ENCODE data around the gene LRMDA.

Gene LRMDA

DNA sequence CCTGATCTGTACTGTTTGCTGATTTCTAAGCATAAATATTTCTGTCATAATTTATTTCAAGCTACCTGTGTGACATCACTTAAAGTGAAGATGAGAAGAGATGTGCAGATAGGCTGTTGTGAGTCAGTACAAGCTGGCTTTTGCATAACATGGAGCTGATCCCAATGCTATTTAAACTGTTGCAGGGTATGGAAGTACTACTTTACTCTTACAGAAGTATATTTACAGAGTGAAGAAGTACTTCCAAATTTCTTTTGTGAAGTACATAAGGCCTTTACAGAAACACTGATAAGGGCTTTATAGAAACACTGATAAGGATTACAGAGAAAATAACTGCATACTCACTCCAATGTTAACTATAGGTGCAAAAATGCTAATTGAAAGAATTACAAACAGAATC, 911.6 kb downstream of the LRMDA start:
- no peak for DNase-seq (ENCODE audit: low read depth in 2 of 3, low spot score in 1 of 3)

DNA sequence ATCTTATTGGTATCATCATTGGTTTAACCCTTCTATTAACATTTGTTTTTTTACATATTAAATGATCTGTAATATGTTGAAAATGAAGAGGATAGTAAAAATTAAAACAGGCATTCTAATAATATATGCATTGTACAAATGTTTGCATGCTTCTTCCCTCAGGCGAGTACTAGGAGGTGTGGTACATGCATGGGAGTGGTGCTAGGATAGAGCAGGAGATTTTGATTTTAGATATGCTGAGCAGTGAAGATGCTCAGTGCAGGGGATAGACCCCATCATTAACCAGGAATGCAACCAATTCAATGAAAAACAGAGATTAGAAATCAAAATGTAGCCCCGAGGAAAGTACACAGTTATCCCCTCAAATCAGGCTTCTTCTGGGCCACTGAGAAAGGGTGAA, 916.4 kb downstream of the LRMDA start:
- DNase-seq (ENCODE audit: low read depth in 2 of 3, low spot score in 1 of 3) = no peak

DNA sequence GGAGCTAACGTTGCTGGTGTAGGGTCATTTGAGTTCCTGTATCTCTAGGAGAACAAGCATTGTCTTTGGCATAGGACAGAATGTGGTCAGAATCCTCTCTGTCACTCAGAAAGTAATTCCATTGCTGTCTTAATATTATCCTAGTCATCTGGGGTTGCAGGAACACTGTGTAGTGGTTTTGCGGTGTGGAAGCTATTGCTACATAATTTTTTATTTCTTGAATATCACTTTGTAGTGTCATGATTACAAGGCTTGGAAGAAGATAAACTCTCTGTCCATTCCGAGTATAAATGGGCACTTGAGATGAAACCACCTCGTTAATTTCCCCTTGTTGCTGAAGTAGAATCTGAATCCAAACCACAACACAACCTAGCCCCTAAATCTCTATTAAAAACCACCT, 919.2 kb downstream of the LRMDA start:
- DNase-seq (ENCODE audit: low read depth in 2 of 3, low spot score in 1 of 3) = no peak

DNA sequence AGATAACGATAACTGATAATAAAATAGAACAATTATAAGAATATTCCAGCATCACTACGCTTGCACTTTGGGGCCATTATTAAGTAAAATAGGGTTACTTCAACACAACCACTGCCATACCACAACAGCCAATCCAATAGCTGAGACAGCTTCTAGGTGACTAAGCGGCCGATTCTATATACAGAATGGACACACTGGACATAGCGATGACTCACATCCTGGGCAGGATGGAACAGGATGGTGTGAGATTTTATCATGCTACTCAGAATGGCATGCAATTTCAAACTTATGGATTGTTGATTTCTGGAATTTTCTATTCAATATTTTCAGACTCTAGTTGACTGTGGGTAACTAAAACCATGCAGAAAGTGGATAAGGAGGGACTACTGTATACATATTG, 920.9 kb downstream of the LRMDA start:
- no peak for DNase-seq (ENCODE audit: low read depth in 2 of 3, low spot score in 1 of 3)

DNA sequence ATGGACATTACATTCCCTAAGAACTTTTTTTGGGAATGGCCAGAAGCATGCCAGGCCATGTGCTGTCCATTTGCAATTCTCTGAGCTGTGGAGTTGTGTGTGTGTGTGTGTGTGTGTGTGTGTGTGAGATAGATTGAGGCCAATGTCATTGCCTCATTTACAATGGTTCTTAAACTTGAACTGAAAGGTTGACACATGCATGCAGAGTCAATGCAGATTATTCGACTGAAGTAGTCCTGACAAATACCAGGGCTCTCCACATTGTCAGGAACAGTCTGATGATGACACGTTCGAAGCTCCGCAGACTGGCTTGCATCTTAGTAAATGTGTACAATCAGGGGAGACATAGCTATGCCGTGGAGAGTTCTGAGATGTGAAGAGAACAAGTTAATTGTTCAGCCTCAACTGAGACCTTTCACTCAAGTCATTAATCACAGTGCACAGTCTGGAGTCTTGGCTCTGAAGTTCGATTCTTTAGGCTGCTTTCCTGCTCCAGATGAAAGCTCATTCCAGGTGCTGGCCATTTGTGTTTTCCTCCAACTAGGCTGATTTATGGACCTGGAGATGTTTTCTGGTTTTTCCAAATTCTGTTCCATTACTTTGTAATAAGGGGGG, 921.9 kb downstream of the LRMDA start:
- no peak for DNase-seq (ENCODE audit: low read depth in 2 of 3, low spot score in 1 of 3)

DNA sequence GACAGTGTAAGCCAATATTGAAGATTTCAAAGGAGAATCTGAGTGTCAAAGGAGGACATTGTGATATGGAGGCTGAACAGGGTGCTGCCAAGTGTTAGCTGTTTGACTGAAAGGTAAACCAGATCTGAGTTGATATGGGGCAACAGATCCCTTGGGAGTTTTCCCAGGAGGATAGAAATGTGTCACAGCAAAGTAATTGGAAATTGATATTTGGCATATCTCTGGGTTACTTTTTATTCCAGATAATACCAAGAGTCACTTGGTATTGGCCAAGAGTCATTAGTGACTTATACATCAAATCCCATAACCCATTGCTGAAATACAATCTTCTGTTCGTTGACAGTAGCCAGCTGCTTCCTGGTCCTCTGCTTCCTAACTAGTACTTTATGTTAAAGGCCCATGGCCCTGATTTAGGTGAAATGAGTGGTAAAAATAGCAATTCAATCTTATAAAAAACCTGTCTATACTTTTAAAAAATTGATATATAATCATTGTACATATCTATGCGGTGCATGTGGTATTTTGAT, 922.9 kb downstream of the LRMDA start:
- no peak for DNase-seq (ENCODE audit: low read depth in 2 of 3, low spot score in 1 of 3)

DNA sequence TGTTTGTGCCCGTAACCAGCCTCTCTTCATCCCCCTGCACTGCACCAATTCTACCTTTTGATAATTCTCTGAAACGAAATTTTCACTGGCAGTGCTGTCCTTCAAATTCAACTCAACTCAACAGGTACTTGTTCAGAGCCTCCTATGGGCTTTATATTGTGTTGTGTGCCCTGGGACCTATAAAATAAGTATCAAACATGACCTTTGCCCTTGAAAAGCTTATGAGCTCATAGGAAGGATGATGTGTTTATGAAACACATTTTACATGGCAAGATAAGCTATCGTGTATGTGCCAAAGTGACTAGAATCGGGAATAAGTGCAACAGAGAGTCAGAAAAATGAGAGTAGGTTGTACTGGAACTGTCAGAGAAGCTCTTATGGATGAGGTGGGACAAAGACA, 923.5 kb downstream of the LRMDA start:
- no peak for DNase-seq (ENCODE audit: low read depth in 2 of 3, low spot score in 1 of 3)

DNA sequence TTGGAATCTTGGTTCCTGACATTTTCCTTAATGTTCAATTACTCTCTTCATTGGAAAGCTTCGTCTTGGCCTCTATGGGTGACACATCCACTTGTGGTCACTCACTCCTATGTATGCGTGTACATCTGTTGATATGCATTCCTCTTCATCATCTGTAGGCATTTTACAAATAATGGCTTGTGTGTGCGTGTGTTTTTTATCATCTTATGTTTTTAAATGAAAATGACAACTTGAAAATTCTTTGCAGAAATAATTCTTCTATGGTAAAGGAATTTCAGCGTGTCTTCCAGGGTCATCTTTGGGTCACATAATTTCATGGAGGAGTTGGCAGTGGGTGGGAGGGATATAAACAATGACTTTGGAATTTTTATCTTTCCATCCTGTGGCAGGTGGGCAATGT, 925.1 kb downstream of the LRMDA start:
- no peak for DNase-seq (ENCODE audit: low read depth in 2 of 3, low spot score in 1 of 3)

DNA sequence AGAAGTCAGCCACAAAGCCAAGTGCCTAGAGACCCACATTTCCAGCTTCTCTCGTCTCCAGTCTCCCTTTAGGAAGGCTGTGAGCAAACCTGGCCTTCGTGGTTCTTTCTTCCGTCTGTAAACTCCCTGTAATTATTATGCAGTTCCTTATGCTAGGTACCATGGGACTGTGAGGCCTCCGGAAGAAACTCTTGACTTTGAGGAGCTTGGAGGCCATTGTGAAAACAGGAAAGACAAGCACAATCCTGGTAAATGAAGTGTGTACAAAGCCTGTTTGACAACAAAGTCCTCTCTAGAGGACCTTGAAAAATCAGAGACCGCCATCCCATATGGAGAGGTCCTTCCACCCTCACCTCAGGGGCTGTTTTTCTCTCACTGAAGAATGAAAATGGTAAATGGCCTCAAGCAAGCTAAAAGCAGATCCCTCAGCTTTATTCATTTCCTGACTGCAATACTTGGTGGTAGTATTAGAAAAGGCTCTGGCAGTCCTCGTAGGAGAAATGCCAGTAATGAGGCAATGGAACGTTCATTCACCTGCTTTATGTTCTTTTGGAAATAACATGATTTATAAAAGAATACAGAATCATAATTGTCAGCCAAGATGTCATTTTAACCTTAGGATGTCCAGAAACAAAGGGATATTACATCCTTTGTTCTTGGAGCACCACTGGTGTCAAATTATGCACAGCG, 926.4 kb downstream of the LRMDA start:
- no peak for DNase-seq (ENCODE audit: low read depth in 2 of 3, low spot score in 1 of 3)

DNA sequence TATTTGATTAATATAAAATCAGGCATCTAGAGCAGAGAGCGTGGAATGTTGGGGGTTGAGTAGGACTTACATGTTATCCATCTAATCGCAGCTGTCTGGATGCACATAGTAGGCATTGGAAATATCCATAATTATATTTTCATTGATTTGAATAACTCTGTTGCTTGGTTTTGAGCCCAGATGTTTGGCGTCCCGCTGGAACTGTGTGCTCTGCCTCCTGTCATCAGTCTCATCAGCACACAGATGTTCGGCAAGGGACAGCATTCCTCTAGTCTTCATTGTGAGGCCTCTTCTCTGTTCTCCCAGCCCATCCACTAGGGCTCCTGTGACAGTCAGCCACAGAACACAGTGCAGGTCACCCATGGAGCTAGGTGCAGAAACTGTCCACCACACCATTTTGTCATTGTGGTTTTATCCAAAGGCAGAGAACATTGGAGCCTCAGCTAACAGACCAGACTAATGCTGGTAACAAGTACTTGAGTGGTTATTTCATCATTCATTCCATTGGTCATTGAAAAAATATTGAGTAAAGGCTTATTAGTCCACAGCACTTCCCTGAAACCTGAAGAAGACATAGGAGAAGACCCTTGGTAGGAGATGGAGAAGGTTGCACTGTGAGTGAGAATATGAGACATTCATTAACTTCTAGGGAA, 927.4 kb downstream of the LRMDA start:
- no peak for DNase-seq (ENCODE audit: low read depth in 2 of 3, low spot score in 1 of 3)

DNA sequence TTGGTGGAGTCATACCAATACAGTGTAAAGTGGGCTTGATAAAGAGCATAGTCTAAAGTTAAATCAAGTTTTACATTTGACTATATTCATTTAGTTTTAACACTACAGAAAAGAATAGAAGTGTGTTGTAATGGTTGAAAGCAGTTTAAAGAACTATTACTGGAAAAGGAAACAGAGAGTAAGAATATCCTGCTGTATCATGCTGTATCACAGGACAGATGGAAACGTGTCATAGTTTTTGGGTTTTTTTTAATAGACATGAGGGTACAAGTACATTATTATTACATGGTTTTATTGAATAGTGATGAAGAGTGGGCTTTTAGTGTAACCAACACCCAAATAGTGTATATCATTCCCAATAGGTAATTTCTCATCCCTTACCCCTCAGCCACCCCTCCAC, 944.3 kb downstream of the LRMDA start:
- no peak for DNase-seq (ENCODE audit: low read depth in 2 of 3, low spot score in 1 of 3)

DNA sequence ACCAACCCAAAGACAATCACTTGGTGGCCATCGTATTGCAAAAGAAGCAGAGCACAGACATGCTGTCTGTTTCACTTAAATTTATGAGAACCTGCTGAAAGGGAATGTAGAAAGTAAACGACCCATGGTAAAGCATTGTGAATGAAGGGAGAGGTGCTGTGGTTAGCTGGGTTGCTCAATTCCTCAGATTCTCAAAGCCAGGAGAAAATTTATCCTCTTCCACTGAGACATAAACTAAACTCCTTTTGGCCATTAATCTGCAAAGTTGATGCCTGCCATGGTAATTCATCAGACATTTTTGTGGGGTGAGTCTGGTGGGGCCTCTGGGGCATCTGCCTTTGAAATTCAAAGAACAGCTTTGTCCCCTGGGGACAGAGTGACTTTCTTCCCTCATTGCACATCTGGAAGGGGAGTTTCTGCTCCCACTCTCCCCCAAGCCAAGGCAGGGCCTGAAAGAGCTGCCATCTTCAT, 951.0 kb downstream of the LRMDA start:
- no peak for DNase-seq (ENCODE audit: low read depth in 2 of 3, low spot score in 1 of 3)

DNA sequence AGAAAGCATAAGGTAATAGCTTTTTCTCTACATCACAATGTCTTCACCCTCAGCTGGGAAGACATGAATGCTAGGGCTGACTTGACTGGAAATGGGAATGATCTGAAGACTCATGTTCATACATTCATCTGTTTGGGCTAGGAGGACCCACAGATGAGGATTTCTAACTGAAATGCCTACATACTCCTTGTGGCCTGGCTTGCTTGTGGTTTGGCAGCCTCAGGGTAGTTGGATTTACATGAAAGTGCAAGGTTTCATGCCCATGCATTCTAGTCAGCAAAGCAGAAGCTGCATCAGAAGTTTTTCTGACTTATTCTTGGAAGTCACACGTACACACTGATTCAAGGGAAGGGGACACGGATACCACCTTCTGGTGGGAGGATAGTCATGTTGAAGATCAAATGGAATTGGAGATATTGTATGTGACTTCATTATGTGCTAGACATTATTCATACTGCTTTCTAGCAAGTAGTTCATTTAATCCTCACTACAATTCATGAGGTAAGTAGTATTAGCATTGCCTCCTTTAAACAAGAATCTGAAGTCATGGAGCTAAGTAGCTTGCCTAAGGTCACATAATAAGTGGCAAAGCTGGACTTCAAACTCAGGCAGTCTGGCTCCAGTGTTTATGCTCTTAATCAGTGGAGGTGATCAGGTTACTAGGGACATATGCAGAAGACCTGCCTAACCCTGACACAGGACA, 957.0 kb downstream of the LRMDA start:
- no peak for DNase-seq (ENCODE audit: low read depth in 2 of 3, low spot score in 1 of 3)

DNA sequence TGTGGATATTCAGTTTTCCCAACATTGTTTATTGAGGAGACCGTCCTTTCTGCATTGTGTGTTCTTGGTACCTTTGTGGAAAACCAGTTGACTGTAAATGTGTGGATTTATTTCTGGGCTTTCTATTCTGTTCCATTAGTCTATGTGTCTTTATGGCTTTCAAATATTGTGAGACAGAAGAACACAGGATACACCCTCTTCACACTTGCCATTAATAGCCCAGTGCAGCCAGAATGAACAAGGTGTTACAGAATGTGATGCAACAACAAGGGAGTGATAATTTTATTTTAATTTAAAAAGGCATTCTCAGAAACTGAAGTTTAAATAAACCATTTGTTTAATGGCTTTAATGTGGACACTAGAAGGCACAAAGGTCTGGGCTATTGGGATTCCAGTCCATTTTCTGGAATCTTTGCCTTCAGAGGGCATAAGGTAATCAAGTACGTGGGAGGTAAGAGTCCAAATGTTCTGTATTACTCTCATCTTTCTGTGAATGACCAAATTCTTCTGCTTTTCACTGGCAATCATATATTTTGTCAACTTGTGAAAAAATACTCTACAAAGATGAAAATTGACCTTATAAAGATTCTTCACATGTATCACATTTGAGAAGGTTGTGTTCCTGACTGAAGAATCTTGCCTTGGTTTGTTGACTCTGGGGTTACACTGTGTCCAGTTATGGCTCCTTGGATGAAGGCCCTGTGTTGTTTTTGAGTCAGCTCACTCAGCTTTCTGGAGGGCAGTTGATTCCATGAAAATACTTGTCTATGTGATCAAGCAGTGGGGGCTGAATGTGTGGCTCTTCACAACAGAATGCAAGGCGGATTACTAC, 962.7 kb downstream of the LRMDA start:
- no peak for DNase-seq (ENCODE audit: low read depth in 2 of 3, low spot score in 1 of 3)

DNA sequence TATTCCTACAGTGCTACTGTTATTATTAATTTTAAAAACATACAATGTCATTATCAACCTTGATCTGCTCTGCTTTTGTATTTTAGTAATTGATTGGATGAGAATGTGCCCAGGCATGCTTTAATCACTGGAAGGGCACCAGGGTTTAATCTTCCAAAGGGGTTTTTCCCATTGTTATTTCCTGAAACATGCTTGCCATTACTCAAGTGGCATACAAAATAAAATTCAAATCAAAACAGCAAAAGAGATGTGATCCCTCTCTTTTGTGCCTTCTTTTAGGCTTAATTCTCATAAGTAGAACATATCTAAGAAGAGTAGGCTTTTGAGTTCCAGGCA, 963.3 kb downstream of the LRMDA start:
- DNase-seq (ENCODE audit: low read depth in 2 of 3, low spot score in 1 of 3) = no peak

DNA sequence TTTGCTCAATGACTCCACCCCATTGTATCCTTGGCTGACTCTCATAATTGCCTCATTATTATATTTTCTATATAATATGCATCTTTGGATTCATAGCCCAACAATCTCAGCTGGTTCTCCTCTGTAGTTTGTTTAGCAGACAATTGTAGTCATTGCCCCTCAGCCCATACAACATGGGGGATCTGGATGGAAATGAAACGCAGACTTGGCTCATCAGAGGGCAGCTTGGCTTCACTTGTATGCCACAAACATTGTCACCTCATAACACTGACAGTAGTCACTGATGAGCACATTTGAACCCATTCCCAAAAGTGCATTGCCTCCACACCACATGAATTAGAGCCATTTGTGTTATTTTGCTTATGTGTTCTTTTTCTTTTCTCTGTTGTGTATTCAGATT, 963.8 kb downstream of the LRMDA start:
- no peak for DNase-seq (ENCODE audit: low read depth in 2 of 3, low spot score in 1 of 3)

DNA sequence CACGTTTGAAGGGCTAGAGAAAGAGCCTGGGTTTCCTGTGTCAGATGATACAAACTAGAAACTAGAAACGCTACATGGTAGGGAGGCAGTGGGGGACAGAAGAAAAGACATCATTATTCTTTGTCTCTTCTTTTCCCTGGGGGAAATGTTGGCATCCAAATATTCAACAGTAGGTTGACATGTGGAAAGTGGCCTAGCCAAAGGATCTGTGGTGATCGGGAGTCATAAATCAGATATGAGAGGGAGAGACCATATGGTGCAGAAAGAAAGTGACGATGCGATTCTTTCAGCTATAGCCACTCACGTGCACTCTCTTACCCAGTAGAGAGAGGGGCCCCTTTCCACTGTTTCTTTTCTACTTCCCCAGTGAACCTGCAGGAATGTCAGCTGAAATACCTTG, 964.7 kb downstream of the LRMDA start:
- DNase-seq (ENCODE audit: low read depth in 2 of 3, low spot score in 1 of 3) = no peak

DNA sequence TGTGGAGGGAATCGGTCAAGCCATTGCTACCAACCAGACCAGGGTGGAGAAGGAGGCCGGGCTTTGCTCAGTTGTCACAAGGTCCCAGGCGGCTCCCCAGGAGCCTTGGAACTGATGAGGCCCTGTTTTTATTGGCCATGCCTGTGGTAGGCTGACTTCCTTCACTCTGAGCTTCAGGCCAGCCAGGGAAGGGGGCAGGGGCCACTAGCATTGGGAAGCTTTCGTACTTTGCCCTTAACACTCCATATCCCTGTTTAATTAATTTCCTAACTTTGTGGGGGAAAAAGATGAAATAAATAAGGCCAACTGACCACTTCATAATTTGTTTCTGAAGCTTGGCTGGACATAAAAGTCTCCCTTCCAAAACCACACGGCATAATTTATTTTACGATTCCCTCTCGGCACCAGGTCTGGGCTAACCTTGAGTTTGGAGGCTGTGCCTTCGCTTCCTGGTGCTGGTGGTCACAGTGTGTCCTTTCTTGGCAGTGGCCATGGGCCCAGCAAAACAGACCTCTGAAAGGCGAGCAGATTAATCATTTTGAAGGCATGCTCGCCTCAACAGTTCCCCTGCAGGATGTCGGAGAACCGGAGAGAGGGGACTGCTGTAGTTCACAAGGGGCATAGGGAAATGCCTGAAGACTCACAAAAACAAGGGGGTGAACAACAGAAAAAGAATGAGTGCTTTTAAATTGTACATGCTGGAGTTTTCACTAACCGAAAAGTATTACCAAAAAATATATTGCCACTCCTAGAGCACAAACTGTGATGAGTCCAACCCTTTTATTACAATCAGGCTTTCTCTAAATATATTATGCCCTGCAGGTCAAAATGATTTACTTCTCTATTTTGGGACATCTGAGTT, 966.0 kb downstream of the LRMDA start:
- DNase-seq (ENCODE audit: low read depth in 2 of 3, low spot score in 1 of 3) = no peak

DNA sequence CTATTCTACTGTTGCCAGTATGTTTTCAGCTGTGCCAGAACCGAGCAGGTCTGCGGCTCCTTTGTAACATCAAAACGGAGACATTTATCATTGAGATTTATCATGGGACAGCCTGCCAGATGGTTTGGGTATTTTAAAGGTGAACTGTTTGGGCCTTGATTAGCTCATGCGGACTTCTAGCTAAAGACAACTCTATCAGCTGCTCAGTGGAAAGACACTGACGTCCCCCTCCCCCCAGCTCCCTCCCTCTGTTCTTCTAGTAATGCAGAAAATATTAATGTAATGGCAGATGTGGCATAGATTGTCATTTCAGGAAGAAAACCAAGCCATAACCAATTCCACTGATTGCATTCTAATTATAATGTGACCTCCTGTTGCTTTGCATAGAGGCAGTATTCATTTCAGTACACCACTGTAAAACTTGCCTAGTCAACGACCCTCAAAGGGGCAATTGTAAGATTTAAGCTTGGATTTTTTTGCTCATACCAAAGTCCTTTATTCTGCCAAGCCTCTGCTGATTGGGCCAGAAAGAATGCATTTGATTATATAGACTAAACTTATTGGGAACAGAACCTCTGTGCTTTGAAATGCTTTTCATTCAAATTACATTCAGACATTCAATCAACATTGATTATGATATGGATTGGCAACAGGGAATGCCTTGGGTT, 966.8 kb downstream of the LRMDA start:
- no peak for DNase-seq (ENCODE audit: low read depth in 2 of 3, low spot score in 1 of 3)

DNA sequence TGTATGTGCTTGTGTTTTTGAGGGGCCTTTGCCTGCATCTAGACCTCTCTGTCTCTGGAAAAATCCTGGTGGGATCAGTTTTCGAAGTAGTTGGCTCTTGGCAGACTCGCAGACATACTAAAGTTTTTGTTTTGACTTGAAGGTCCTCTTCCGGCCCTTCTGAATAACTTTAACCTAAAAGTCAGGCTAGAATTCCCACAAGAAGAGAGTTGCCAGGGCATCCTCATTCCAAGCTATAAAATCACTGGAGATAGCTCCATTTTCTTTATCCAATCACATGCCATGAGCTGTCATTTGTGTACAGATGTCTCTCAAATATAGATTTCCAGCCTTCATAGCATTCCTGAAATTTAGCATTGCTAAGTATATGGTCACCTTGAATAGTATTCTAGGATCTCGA, 967.8 kb downstream of the LRMDA start:
- no peak for DNase-seq (ENCODE audit: low read depth in 2 of 3, low spot score in 1 of 3)

Data from stimulated activated CD4-positive, alpha-beta T cell treated with anti-CD3 and anti-CD28 coated beads, Interleukin-12 subunit alpha, Interleukin-12 subunit beta, amount 100 ng/mL, for 48 hours (primary cell).